K562 (cell line): ENCODE measurements around the gene GCNA. TPM values are rescaled to one million over a fixed set of nuclear protein-coding genes. Genes with fewer than 3 reads are reported as not detected.
"Not testable (repeated sequence)": the region's sequence is repeated elsewhere in the genome, so short reads cannot be mapped to it uniquely, and the experiment has no call there.

Experiments
- ATAC-seq: fragments of 200-7000 bp; cut with Tn5 transposase; 3 replicates; pipeline ENCODE4 v1.9.1; 2020; ENCODE audit warnings: moderate library complexity
- BruUV-seq: library from RNA; stranded (reverse); fragments of 400-500 nt; replicated peaks from 2 replicates; lab custom pipeline; 2021; lab: Mats Ljungman, UMichigan
- CTCF ChIA-PET: fragments of 300-600 bp; formaldehyde crosslinking; extraction: SDS; loops from one replicate; lab custom pipeline; 2021; ENCODE audit warnings: low intra/inter-chr PET ratio; lab: Yijun Ruan, JAX
- POLR2A ChIA-PET: fragments of 300-600, 350-650 bp; sonication (Branson Sonifier 250); formaldehyde crosslinking; extraction: SDS; loops from one replicate; lab custom pipeline; 2021; ENCODE audit warnings: antibody characterized with exemption, inconsistent platforms; lab: Yijun Ruan, JAX
- DNase-seq, 4 experiments: peaks; one replicate each; pipeline versions ENCODE4 v3.0.0 to v3.0.0-alpha.2; 2011 to 2018; ENCODE audit warnings: low spot score in 3 of 4, mixed read lengths in 3 of 4; ENCODE audit errors: extremely low read depth in 1 of 4
- FAIRE-seq: peaks from 2 replicates; lab custom pipeline; 2011; peaks lifted over from hg19 to GRCh38; lab: Jason Lieb, UNC
- H2AFZ ChIP-seq: 2 replicates; pipeline ENCODE4 v1.6.0; 2011; ENCODE audit warnings: low read depth, low read length, control low read depth, inconsistent platforms
- H3K27ac ChIP-seq: fragments of 200-600 bp; 3 replicates; pipeline ENCODE4 v1.8.0; 2011; ENCODE audit warnings: low read depth, mild to moderate bottlenecking, control low read depth, inconsistent platforms, low read length, moderate library complexity, mixed read lengths; ENCODE audit errors: extremely low read depth
- H3K27me3 ChIP-seq, 2 experiments: fragments of 300-600 bp in 1 of 2; 2 replicates in 1 of 2; 3 replicates in 1 of 2; pipeline versions ENCODE4 v1.6.0 to v1.8.0; 2011; ENCODE audit warnings: inconsistent platforms in 2 of 2, low read length in 2 of 2, mild to moderate bottlenecking in 1 of 2, mixed read lengths in 1 of 2, moderate library complexity in 1 of 2; ENCODE audit not compliant: control insufficient read depth in 2 of 2, insufficient read depth in 2 of 2
- H3K36me3 ChIP-seq: fragments of 300-600 bp; 3 replicates; pipeline ENCODE4 v1.8.0; 2011; ENCODE audit warnings: mild to moderate bottlenecking, low read length, inconsistent platforms; ENCODE audit not compliant: control insufficient read depth, insufficient read depth
- H3K4me1 ChIP-seq, 2 experiments: fragments of 200-600 bp in 1 of 2; replicated peaks in 1 of 2; 2 replicates in 1 of 2; 3 replicates in 1 of 2; pipeline versions ENCODE4 v1.5.1 to v1.8.0; 2011; ENCODE audit warnings: inconsistent platforms in 2 of 2, low read length in 2 of 2, mild to moderate bottlenecking in 1 of 2, mixed read lengths in 1 of 2, moderate library complexity in 1 of 2; ENCODE audit not compliant: control insufficient read depth in 2 of 2, insufficient read depth in 2 of 2
- H3K4me2 ChIP-seq: 2 replicates; pipeline ENCODE4 v1.6.1; 2011; ENCODE audit warnings: low read length, control low read depth, inconsistent platforms, mixed read lengths; ENCODE audit not compliant: insufficient read depth
- H3K4me3 ChIP-seq: fragments of 200-600 bp; sonication (generic), shearing (Covaris generic); 2 replicates; pipeline ENCODE4 v1.5.1; 2016; ENCODE audit warnings: control low read depth, inconsistent platforms
- H3K79me2 ChIP-seq: fragments of 200-600 bp; 3 replicates; pipeline ENCODE4 v1.8.0; 2011; ENCODE audit warnings: low read length, inconsistent platforms; ENCODE audit not compliant: control insufficient read depth, insufficient read depth
- H3K9ac ChIP-seq, 2 experiments: 2 replicates each; pipeline versions ENCODE4 v1.6.0 to v1.6.1; 2011; ENCODE audit warnings: low read depth in 2 of 2, low read length in 2 of 2, control low read depth in 1 of 2, inconsistent platforms in 1 of 2, mild to moderate bottlenecking in 1 of 2, mixed read lengths in 1 of 2; ENCODE audit not compliant: insufficient read depth in 1 of 2
- H3K9me1 ChIP-seq: one replicate; pipeline ENCODE4 v1.6.0; 2011; ENCODE audit warnings: inconsistent platforms, mild to moderate bottlenecking, low read length, moderate library complexity; ENCODE audit not compliant: control insufficient read depth, insufficient read depth
- H3K9me3 ChIP-seq: replicated peaks from 2 replicates; pipeline ENCODE4 v1.5.1; 2011; ENCODE audit warnings: low read depth, low read length, inconsistent platforms; ENCODE audit not compliant: control insufficient read depth, insufficient read depth
- H4K20me1 ChIP-seq: replicated peaks from 2 replicates; pipeline ENCODE4 v1.6.1; 2011; ENCODE audit warnings: low read length, inconsistent platforms, mixed read lengths; ENCODE audit not compliant: control insufficient read depth, insufficient read depth
- GATAD2B ChIP-seq: fragments of 450-650 bp; IDR thresholded peaks from 2 replicates; pipeline ENCODE4 v1.6.1; 2017; ENCODE audit warnings: mild to moderate bottlenecking, borderline replicate concordance
- HNRNPLL ChIP-seq: fragments of 200-400 bp; formaldehyde crosslinking; IDR thresholded peaks from 2 replicates; pipeline ENCODE4 v1.6.1; 2017; ENCODE audit warnings: low read length, low read depth, mild to moderate bottlenecking; ENCODE audit not compliant: poor library complexity, severe bottlenecking
- IFI16 ChIP-seq: fragments of 250-450 bp; sonication (Bioruptor Pico); IDR thresholded peaks from 2 replicates; pipeline ENCODE4 v2.1.2; 2022; ENCODE audit warnings: mild to moderate bottlenecking, inconsistent platforms
- ZFX ChIP-seq: sonication (generic); formaldehyde crosslinking; IDR thresholded peaks from 2 replicates; pipeline ENCODE4 v1.8.0; 2022; ENCODE audit warnings: mild to moderate bottlenecking, missing genetic modification reagents, moderate library complexity
- ZNF318 ChIP-seq, 2 experiments: fragments of 450-650 bp; IDR thresholded peaks; 2 replicates each; pipeline ENCODE4 v1.6.1; 2016; ENCODE audit warnings: mild to moderate bottlenecking in 2 of 2, borderline replicate concordance in 1 of 2, low read depth in 1 of 2, moderate library complexity in 1 of 2
- WGBS: fragments of 100-300 bp; shearing (Covaris generic); methylation state at CpG from one replicate; pipeline ENCODE4 v1.1.6; 2016; ENCODE audit warnings: low coverage, mixed read lengths; ENCODE audit not compliant: insufficient coverage; ENCODE audit errors: missing lambda C conversion rate; 5-methylcytosine and 5-hydroxymethylcytosine counted together
- in situ Hi-C: fragments of 300-500 bp; cut with MboI; formaldehyde crosslinking; loops from 4 replicates; pipeline ENCODE4 v1.15.0; 2018; ENCODE audit warnings: inconsistent platforms, mixed read lengths
- intact Hi-C: fragments of 100-400 bp; cut with micrococcal nuclease; formaldehyde crosslinking; loops from 2 replicates; pipeline ENCODE4 v1.14.2; 2022
- polyA plus RNA-seq, 8 experiments: library from polyadenylated mRNA; depleted of rRNA in 4 of 8; stranded (reverse) in 5 of 8; unstranded in 3 of 8; fragments of >200 nt; fragmentation: Nextera tagmentation in 2 of 8; fragmentation: Illumina TruSeq in 1 of 8; extraction: Ambion mirVana in 2 of 8; extraction: Trizol in 1 of 8; gene quantifications; 2 replicates each; pipeline versions ENCODE4 v1.2.1 to v1.2.3, GENCODE V29; 2011 to 2014; ENCODE audit warnings: inconsistent platforms in 1 of 8, missing spikeins in 1 of 8
- total RNA-seq, 7 experiments: library from RNA; depleted of rRNA in 6 of 7; stranded (reverse); fragments of >200 nt in 6 of 7; fragmentation: Illumina TruSeq in 2 of 7; extraction: Trizol in 2 of 7; gene quantifications; 2 replicates each; pipeline versions ENCODE4 v1.2.1 to v1.2.3, GENCODE V29; 2011 to 2021; ENCODE audit warnings: low replicate concordance in 1 of 7

GCNA gene
- total and polyA plus RNA-seq, 9 of the 15 experiments (the other 6 are each of a cell fraction or from before 2014, with no cell fraction given) = 0.27 to 1.5 (median 0.86) TPM

- no peak for TF ChIP-seq HNRNPLL
- no peak for TF ChIP-seq GATAD2B
- TF ChIP-seq IFI16 (CRISPR knock-in tag) = no peak
- no peak for TF ChIP-seq ZNF318 (IDR thresholded peaks at IDR 0.05; ENCODE audit: borderline replicate concordance in 1 of 2, low read depth in 1 of 2)
- no peak for TF ChIP-seq ZFX (CRISPR knock-in tag)
- TF ChIP-seq, all 486 proteins: peak for 0
These were observed 8.7 kb downstream of the GCNA start (continued) for GRCh38 chrX:71586929-71587328.

- H3K9me1 ChIP-seq, intact Hi-C loops, H3K4me2 ChIP-seq, POLR2A ChIA-PET, H3K36me3 ChIP-seq, H3K27ac ChIP-seq, BruUV-seq, ATAC-seq, H4K20me1 ChIP-seq, in situ Hi-C loops, H3K4me3 ChIP-seq, H3K27me3 ChIP-seq, DNase-seq, H3K79me2 ChIP-seq, CTCF ChIA-PET, H3K9ac ChIP-seq, H3K9me3 ChIP-seq, H2AFZ ChIP-seq, FAIRE-seq, H3K4me1 ChIP-seq: not testable (repeated sequence)
- WGBS = 60% methylated on average over 2 of the region's 8 CpGs
These were observed 15.0 kb downstream of the GCNA start for GRCh38 chrX:71593210-71593609.
